ENCODE measurements around the gene STX8.

DNA sequence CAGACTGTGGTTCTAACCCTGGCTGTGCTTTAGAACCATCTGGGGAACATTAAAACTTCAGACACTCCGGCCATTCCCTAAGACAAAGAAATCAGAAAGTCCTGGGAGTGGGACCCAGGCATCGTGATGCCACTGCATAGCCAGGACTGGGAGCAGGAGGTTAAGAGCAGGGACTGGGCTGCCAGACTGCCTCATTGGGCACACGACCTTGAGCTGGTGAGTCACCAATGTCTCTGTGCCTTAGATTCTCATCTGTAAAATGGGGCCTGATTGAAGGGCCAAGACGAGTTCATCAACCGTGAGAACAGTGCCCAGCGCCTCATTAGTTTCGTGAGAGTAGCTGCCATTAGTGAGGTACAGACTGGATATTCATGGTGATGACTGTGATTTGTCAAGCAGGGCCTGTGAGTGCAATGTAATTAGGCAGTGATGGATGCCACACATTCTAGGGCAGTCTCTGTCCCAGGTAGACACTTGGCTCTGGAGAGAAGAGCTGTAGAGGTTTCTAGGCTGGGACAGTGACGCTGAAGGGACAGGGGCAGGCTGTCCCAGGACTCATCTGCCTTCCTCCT, 357.5 kb downstream of the STX8 start:
- TF ChIP-seq TAF1 (IDR thresholded peaks at IDR 0.05; ENCODE audit: low read depth, low read length), result no peak
- TF ChIP-seq POLR2A (IDR thresholded peaks at IDR 0.05; ENCODE audit: low read depth, low read length), result no peak
- TF ChIP-seq POLR2AphosphoS5 (IDR thresholded peaks at IDR 0.05; ENCODE audit: low read depth, low read length), result no peak
- no peak for TF ChIP-seq SPI1 (IDR thresholded peaks at IDR 0.05; ENCODE audit: low read depth, low read length)
- TF ChIP-seq POU2F2 (IDR thresholded peaks at IDR 0.05; ENCODE audit: low read depth, low read length), result no peak

All from GM12891 (cell line).